ENCODE data around the gene DGKD. TPM values are rescaled to one million over a fixed set of nuclear protein-coding genes. Genes with fewer than 3 reads are reported as not detected.

DGKD gene
- polyA plus RNA-seq, 3 donors: 14.5 to 67.5 (median 16.6) TPM

DNA sequence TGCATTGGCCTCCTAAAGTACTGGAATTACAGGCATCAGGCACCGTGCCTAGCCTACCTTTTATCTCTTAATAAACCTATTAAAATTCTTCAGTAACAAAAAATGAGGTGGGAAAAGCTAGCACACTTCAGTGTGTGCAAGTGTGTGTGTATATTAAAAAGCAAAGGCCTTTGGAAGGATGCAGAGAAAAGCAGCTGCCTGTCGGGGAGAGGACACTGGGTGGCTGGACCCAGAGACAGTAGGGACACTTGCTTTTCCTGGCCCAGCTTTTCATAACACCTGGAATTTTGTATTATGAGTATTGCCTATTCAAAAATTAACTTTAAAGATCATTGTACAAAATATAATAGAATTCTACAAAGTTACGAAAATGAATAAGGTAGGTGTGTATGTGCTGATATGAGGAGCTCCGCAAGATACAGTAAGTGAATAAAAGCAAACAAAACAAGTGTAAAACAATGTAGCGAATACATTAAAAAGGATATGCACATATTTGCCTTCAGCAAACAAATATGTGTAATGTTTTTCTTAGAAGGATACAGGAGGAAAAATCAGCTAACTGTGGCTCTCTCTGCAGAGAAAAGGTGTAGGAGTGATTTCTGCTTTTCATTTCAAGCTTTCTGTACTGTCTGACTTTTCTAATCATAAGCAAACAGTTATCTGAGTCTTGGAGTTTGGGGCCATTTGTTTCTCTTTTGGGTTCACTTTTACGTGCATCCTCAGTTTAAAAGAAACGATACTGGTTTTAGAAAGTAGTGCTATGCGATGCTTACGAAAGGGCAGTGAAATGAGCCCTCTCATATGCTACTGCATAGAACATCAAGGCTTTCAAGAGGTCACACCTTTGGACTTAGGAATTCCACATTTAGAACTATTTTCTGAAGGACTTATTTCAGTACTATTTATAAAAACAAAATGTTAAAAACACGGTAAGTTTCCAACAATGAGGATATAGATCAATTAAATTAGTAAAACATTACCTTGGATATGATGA is 141.5 kb downstream of the DGKD start:
- WGBS (ENCODE audit: insufficient coverage): 100% methylated on average over 2 of the region's 10 CpGs

DNA sequence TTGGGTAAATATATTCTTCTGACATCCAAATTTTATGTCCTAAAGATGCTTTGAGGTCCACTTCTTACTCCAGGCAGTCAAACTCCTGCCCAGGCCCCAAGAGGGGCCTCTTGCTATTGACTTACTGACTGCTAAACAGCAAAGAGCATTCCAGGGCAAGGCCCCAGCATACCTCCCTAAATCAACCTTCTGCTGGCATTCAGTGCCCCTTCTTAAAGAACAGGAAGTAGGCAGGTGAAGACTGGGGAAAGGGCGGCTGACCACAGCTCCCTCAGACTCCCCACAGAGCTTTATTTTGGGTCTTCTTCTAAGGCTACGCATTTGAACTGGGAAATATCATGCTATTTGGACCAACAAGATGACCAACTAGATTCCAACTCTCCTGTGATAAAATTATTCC is 143.4 kb downstream of the DGKD start:
- H3K4me3 ChIP-seq (replicated peaks in 1 of 3; ENCODE audit: low read depth in 2 of 3, low read length in 3 of 3): no peak overlapping the region
- intact Hi-C loops (cut with micrococcal nuclease): no loop called here
- no peaks in the 10 kb centered on the region for H3K27me3 ChIP-seq (ENCODE audit: control insufficient read depth in 2 of 2, insufficient read depth in 2 of 2, low read length in 2 of 2)
- no CpG with 5 or more reads among the region's 2 CpGs for WGBS (ENCODE audit: insufficient coverage)
- H3K4me1 ChIP-seq (ENCODE audit: control insufficient read depth in 1 of 2, insufficient read depth in 2 of 2, low read length in 2 of 2): no peaks in the 10 kb centered on the region
- H3K27ac ChIP-seq (ENCODE audit: low read depth in 1 of 2, low read length in 2 of 2): no peak overlapping the region
- peaks cover 10 to 49% of the 10 kb centered on the region in 2 donors for H3K36me3 ChIP-seq (replicated peaks in 1 of 2; ENCODE audit: control insufficient read depth in 1 of 2, insufficient read depth in 2 of 2, low read length in 2 of 2)
- no peak overlapping the region for H3K4me2 ChIP-seq (replicated peaks; ENCODE audit: extremely low read depth, low read length, poor library complexity, severe bottlenecking)
- peaks cover 48 to 49% of the 10 kb centered on the region in 2 donors for H3K36me3 Mint-ChIP-seq
- H3K27me3 Mint-ChIP-seq (ENCODE audit: low read depth in 3 of 3): no peaks in the 10 kb centered on the region
- H3K9ac ChIP-seq (ENCODE audit: insufficient read depth, low read length, poor library complexity, severe bottlenecking): no peak overlapping the region
- no peak overlapping the region for H3K27ac Mint-ChIP-seq
- H3K9me3 ChIP-seq (replicated peaks in 1 of 2; ENCODE audit: control insufficient read depth in 1 of 2, insufficient read depth in 1 of 2, low read length in 2 of 2): peaks cover 4 to 5% of the 10 kb centered on the region in 2 donors
- no peak for DNase-seq
- no peak overlapping the region for H3K4me3 Mint-ChIP-seq
- H3K9me3 Mint-ChIP-seq: peaks cover under 1 to 4% (median 3%) of the 10 kb centered on the region in 7 donors
- TF ChIP-seq, protein P1, sequence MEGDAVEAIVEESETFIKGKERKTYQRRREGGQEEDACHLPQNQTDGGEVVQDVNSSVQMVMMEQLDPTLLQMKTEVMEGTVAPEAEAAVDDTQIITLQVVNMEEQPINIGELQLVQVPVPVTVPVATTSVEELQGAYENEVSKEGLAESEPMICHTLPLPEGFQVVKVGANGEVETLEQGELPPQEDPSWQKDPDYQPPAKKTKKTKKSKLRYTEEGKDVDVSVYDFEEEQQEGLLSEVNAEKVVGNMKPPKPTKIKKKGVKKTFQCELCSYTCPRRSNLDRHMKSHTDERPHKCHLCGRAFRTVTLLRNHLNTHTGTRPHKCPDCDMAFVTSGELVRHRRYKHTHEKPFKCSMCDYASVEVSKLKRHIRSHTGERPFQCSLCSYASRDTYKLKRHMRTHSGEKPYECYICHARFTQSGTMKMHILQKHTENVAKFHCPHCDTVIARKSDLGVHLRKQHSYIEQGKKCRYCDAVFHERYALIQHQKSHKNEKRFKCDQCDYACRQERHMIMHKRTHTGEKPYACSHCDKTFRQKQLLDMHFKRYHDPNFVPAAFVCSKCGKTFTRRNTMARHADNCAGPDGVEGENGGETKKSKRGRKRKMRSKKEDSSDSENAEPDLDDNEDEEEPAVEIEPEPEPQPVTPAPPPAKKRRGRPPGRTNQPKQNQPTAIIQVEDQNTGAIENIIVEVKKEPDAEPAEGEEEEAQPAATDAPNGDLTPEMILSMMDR (IDR thresholded peaks at IDR 0.05): no peak
- H3K4me1 Mint-ChIP-seq: peaks cover 7% of the 10 kb centered on the region
- no peaks in the 10 kb centered on the region for H3K79me2 ChIP-seq (ENCODE audit: insufficient read depth, low read length)
- H2AFZ ChIP-seq (ENCODE audit: insufficient read depth, low read depth, low read length, poor library complexity, severe bottlenecking): no peak overlapping the region
- H4K20me1 ChIP-seq (ENCODE audit: insufficient read depth, low read length): no peaks in the 10 kb centered on the region

More for the DNA sequence above, 141.5 kb downstream of the DGKD start:
- no peak for DNase-seq
- Histone ChIP-seq H3K9ac (ENCODE audit: insufficient read depth, low read length, poor library complexity, severe bottlenecking) (no peak overlapping the region), H3K27ac (ENCODE audit: low read depth in 1 of 2, low read length in 2 of 2) (no peak overlapping the region), H4K20me1 (ENCODE audit: insufficient read depth, low read length) (no peaks in the 10 kb centered on the region), H3K27me3 (ENCODE audit: control insufficient read depth in 2 of 2, insufficient read depth in 2 of 2, low read length in 2 of 2) (no peaks in the 10 kb centered on the region), H2AFZ (ENCODE audit: insufficient read depth, low read depth, low read length, poor library complexity, severe bottlenecking) (no peak overlapping the region), H3K9me3 (replicated peaks in 1 of 2; ENCODE audit: control insufficient read depth in 1 of 2, insufficient read depth in 1 of 2, low read length in 2 of 2) (no peaks in the 10 kb centered on the region), H3K4me1 (ENCODE audit: control insufficient read depth in 1 of 2, insufficient read depth in 2 of 2, low read length in 2 of 2) (no peaks in the 10 kb centered on the region), H3K4me2 (replicated peaks; ENCODE audit: extremely low read depth, low read length, poor library complexity, severe bottlenecking) (no peak overlapping the region), H3K36me3 (replicated peaks in 1 of 2; ENCODE audit: control insufficient read depth in 1 of 2, insufficient read depth in 2 of 2, low read length in 2 of 2) (peaks cover 21 to 61% of the 10 kb centered on the region in 2 donors), H3K4me3 (replicated peaks in 1 of 3; ENCODE audit: low read depth in 2 of 3, low read length in 3 of 3) (no peak overlapping the region), H3K79me2 (ENCODE audit: insufficient read depth, low read length) (no peaks in the 10 kb centered on the region)
- Mint-ChIP-seq H3K27me3 (ENCODE audit: low read depth in 3 of 3) (no peaks in the 10 kb centered on the region), H3K4me1 (peaks cover 5% of the 10 kb centered on the region), H3K4me3 (no peak overlapping the region), H3K36me3 (peaks cover 43 to 47% of the 10 kb centered on the region in 2 donors), H3K27ac (no peak overlapping the region), H3K9me3 (no peaks in the 10 kb centered on the region)
- TF ChIP-seq, protein P1 (IDR thresholded peaks at IDR 0.05): no peak
- intact Hi-C loops (cut with micrococcal nuclease): no loop called here
